GM19328 (cell line): Measurements from ENCODE around the gene MANBA.
A peak's percentile ranks its signal among the peaks of the same experiment; 100 is the strongest.

Source experiments
- ATAC-seq: cut with Tn5 transposase; IDR thresholded peaks from one replicate; pipeline ENCODE4 v1.9.1; 2021; ENCODE audit warnings: mild to moderate bottlenecking, moderate library complexity; ENCODE audit not compliant: unreplicated experiment

The MANBA gene

GRCh38 chr4:102760645-102761295 is at the start of gene MANBA:
TSS of gene MANBA (minus strand) at chr4:102760968. CDS start at chr4:102760894, 74 bp downstream.
- ATAC-seq: peak; percentile 95

GRCh38 chr4:102809691-102810090 is 48.9 kb upstream of the MANBA start:
- no peak for ATAC-seq

GRCh38 chr4:102809190-102809589 is 48.4 kb upstream of the MANBA start:
- ATAC-seq: no peak

DNA sequence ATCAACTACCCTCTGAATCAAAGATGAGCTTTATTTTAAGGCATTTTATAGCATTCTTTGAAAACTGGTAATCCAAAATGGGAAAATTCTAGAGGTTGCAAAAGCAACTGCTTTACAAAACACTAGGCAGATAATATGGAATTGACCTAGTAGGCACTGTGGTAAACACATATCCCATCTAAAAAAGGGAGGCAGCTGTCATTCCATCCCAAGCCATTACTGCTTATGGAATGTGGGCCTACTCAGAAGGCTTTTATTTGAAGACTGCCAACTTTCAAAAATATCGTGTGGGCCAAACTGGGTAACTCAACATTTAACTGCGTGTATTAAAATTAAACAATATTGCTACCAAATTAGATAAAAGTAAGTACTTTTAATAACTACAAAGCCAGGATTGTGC is 47.2 kb upstream of the MANBA start:
- ATAC-seq: no peak

- no peak for ATAC-seq
These were observed 46.6 kb upstream of the MANBA start for GRCh38 chr4:102807345-102807744.

DNA sequence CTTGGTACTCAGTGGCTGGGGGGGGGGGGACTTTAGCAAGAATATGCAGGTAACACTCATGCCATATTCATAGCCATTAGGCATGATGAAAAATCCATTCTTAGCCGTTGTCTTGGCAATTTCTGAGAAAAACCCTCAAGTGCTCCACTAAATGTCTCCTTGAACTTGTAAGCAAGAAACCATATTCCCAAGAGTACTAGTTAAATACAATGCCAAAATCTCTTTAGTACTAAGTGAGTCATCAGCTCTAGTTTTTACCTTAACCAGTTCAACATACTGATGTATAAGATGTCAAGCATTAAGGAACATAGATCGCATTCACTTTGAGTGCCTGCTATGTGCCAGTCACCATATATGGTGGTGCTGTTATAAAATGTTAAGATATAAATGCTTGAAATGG is 39.0 kb upstream of the MANBA start:
- ATAC-seq: no peak

GRCh38 chr4:102794999-102795398 is 34.2 kb upstream of the MANBA start:
- ATAC-seq: no peak

- ATAC-seq: no peak
These were observed 31.7 kb upstream of the MANBA start for GRCh38 chr4:102792361-102792936.

DNA sequence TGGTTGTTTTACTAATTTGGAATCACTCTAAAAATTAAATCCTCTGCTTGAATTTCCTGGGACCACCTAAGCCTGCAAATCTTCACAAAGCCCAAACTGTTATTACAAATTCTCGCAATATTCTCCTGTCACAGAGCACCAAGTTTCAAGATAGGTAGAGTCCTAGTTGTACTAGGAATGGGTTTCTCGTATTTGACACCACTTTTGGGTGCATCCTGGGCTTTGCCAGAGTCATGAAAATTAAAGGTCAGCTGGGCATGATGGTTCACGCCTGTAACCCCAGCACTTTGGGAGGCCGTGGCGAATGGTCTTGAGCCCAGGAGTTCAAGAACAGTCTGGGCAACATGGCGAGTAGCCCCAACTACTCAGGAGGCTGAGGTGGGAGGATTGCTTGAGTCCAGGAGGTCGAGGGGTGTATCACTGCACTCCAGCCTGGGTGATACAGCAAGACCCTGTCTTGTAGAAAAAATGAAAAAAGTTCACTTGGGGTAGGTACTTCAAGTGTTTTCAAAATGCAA is 30.6 kb upstream of the MANBA start:
- ATAC-seq: no peak

DNA sequence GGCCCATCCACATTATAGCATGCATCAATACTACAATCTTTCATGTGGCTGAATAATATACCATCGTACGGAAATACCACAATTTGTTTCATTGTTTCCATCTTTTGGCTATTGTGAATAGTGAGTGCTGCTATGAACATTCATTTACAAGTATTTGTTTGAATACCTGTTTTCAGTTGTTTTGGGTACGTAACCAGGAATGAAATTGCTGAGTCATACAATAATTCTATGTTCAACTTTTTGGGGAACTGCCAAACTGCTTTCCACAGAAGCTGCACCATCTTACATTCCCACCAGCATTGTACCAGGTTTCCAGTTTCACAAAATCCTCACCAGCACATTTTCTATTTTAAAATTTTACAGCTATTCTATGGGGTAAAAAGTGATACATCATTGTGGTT is 28.5 kb upstream of the MANBA start:
- ATAC-seq: no peak

GRCh38 chr4:102787944-102788343 is 27.2 kb upstream of the MANBA start:
- no peak for ATAC-seq

DNA sequence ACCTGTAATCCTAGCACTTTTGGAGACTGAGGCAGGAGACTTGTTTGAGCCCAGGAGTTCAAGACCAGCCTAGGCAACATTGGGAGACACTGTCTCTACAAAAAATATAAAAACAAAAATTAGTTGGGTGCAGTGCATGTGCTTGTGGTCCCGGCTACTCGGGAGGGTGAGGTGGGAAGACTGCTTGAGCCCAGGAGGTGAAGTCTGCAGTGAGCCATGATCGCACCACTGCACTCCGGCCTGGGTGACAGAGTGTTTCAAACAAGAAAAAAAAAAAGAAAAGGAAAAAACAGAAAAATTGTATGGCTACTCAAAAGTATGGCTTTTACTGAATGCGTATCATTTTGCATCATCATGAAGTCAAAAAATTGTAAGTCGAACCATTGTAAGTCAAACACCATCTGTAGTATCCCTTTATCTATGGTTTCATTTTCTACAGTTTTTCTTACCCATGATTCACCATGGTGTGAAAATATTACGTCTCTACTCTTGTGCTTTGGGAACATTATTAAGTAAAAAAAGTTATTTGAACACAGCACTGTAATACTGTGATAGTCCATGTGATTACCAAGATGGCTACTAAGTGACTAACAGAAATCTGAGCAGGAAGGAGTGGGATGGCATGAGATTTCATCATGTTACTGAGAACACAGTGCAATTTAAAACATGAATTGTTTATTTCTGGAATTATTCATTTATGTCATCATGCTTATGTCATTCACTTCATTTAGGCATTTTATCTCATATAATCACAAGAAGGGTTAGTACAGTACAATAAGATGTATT is 26.5 kb upstream of the MANBA start:
- ATAC-seq: no peak

GRCh38 chr4:102786279-102786678 is 25.5 kb upstream of the MANBA start:
- ATAC-seq: no peak

- no peak for ATAC-seq
These were observed 22.2 kb upstream of the MANBA start for GRCh38 chr4:102783006-102783405.

DNA sequence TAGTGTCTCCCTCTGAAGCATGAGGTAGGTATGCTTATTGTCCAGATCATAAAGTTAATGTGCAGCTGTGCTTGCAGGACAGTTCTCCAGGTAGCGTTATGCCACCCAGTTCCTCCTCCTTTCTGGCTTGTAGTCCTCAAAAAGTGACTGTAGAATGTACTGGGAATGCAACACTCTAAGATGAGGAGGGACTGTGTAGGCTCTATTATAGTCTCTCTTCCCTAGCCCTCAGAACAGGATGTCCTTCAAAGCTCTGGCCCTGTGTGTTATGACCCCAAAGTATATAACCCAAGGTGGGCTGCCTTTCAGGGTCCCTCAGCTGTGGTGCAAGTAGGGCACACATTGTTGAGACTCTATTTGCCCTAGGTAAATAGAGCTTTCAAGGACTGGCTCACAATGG is 20.8 kb upstream of the MANBA start:
- no peak for ATAC-seq

DNA sequence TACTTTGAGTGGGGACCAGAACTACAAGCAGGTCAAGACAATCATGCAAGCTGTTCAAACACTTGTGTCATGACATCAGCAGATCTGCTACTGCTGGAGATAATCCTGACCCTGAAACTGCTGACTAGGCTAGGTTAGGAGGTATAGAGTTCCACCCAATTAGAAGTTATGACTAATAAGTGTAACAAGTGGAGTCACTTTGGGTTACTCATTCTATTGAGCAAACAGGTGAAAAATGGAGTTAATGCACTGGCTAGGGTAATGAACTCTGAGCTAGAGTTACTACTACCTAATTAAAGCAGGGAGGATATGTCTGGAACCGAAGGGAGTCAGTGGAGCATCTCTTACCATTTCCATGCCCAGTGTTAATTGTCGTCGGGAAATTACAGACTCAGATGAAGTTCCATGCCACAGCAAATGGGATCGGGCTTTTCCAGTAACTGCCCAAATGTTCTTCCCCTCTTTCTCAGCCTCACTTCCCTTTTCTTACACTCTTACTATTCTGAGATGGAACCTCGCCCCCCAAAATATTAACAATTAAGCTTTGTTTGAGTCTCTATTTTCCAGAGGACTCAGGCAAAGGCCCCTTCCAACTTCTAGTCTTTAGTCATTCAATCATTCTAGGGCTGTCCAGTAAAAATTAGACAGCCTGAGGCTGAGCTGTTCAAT is 19.8 kb upstream of the MANBA start:
- ATAC-seq: no peak

DNA sequence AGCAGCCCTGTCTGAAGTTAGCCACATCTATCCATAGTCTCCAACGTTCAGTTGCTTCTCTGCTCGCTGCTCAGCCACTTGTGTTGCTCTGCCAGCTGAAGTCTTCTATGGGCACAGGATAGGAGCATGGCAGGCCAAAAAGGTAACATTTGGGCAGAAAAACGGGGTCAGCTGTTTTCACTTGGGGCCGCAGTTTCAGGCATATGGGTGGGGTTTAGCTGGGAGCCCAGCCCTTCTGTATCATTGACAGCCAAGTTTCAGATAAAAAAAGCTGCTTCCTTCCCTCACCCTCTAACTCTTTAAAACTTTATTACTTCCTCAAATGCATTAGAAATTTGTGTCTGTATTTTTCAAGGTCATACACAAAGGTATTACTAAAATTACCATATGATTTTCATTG is 18.4 kb upstream of the MANBA start:
- ATAC-seq: no peak

DNA sequence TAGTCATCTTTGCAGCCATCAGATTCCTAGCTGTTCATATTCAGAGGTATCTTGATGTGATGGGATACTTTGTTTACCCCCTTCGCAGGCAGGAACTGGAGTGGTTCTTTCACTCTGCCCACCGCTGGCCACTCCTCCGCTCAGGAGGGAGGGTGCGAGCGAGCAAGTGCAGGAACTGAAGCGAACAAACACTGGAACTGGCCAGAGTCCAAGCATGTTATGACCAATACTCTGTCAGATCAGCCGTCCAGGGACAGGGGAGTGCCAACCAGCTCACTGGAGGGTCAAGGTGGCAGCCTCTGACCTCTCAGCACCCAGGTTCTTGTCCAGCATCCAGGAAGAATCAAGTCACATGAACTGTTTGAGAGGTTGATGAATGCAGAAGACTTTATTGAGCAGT is 18.0 kb upstream of the MANBA start:
- ATAC-seq: no peak

GRCh38 chr4:102775805-102776204 is 15.0 kb upstream of the MANBA start:
- no peak for ATAC-seq

DNA sequence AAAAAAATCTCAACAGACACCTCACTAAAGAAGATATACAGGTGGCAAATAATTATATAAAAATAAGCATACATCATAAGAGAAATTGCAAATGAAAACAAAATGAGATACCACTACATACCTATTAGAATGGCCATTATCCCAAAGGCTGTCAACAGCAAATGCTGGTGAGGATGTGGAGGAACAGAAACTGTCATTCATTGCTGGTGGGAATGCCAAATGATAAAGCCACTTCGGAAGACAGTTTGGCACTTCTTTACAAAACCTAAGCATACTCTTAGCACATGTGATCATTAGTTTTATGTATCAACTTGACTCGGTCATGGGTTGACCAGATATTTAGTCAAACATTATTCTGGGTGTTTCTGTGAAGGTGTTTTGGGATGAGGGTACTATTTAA is 13.5 kb upstream of the MANBA start:
- ATAC-seq: no peak

DNA sequence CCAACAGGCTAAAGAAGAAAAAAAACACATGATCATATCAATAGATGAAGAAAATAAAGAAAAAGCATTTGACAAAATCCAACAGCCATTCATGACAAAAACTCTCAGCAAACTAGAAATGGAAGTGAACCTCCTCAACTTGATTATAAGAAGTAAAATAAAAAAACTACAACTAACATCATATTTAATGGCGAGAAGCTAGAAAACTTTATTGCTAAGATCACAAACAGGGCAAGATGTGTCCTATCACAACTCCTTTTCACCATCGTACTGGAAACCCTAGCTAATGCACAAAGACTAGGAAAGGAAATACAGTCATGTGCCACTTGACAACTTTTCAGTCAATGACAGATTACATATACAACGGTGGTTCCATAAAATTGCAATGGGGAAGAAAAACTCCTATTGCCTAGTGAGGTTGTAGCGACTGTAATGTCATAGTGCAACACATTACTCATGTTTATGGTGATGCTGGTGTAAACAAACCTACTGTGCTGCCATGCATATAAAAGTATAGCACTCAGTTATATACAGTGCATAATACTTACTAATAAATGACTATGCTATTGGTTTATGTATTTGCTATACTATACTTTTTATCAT is 12.1 kb upstream of the MANBA start:
- no peak for ATAC-seq
